NCI-H2029 treated with DMSO at 0.1 percent for 48 hours (cell line): ENCODE results near the gene EAF1.
"Not testable (repeated sequence)": the region's sequence is repeated elsewhere in the genome, so short reads cannot be mapped to it uniquely, and the experiment has no call there.

Source experiments
- DNase-seq: peaks from one replicate; lab custom pipeline; 2025; lab: John Stamatoyannopoulos, UW

Gene EAF1

GRCh38 chr3:15427182-15427880 lies at the start of gene EAF1, which contains the start of gene METTL6:
Gene EAF1 (plus strand): TSS chr3:15427598. CDS start chr3:15427780, 182 bp downstream.
Gene METTL6 (minus strand): TSS chr3:15427544. CDS start chr3:15426511, 1,033 bp downstream.
- DNase-seq = peak; percentile 60

GRCh38 chr3:15377961-15378791 lies 49.2 kb upstream of the EAF1 start:
- peak; percentile 95 for DNase-seq

GRCh38 chr3:15380980-15381890 lies 46.2 kb upstream of the EAF1 start:
- no peak for DNase-seq

- no peak for DNase-seq
Observed at GRCh38 chr3:15382405-15382923, 44.9 kb upstream of the EAF1 start.

GRCh38 chr3:15384510-15385237 lies 42.7 kb upstream of the EAF1 start:
- DNase-seq = no peak

GRCh38 chr3:15385238-15385695 lies 42.1 kb upstream of the EAF1 start:
- not testable (repeated sequence) for DNase-seq

- no peak for DNase-seq
Observed at GRCh38 chr3:15385901-15386653, 41.3 kb upstream of the EAF1 start.

- not testable (repeated sequence) for DNase-seq
Observed at GRCh38 chr3:15386654-15386955, 40.8 kb upstream of the EAF1 start.

- DNase-seq = no peak
Observed at GRCh38 chr3:15387171-15387581, 40.2 kb upstream of the EAF1 start.

- DNase-seq = no peak
Observed at GRCh38 chr3:15387735-15388134, 39.7 kb upstream of the EAF1 start.

- not testable (repeated sequence) for DNase-seq
Observed at GRCh38 chr3:15388335-15388734, 39.1 kb upstream of the EAF1 start.

- DNase-seq = no peak
Observed at GRCh38 chr3:15390460-15390859, 36.9 kb upstream of the EAF1 start.

- no peak for DNase-seq
Observed at GRCh38 chr3:15391007-15391406, 36.4 kb upstream of the EAF1 start.

GRCh38 chr3:15393252-15393651 lies 34.1 kb upstream of the EAF1 start:
- not testable (repeated sequence) for DNase-seq

- DNase-seq = not testable (repeated sequence)
Observed at GRCh38 chr3:15398731-15399133, 28.7 kb upstream of the EAF1 start.

- DNase-seq = no peak
Observed at GRCh38 chr3:15399970-15400369, 27.4 kb upstream of the EAF1 start.

- DNase-seq = no peak
Observed at GRCh38 chr3:15401936-15402335, 25.5 kb upstream of the EAF1 start.

- DNase-seq = no peak
Observed at GRCh38 chr3:15403495-15403894, 23.9 kb upstream of the EAF1 start.

GRCh38 chr3:15403965-15404364 lies 23.4 kb upstream of the EAF1 start:
- no peak for DNase-seq

- no peak for DNase-seq
Observed at GRCh38 chr3:15404767-15405166, 22.6 kb upstream of the EAF1 start.
